ENCODE measurements around the gene CYP3A7.
"Not testable (repeated sequence)": the region's sequence is repeated elsewhere in the genome, so short reads cannot be mapped to it uniquely, and the experiment has no call there.

The CYP3A7 gene

DNA sequence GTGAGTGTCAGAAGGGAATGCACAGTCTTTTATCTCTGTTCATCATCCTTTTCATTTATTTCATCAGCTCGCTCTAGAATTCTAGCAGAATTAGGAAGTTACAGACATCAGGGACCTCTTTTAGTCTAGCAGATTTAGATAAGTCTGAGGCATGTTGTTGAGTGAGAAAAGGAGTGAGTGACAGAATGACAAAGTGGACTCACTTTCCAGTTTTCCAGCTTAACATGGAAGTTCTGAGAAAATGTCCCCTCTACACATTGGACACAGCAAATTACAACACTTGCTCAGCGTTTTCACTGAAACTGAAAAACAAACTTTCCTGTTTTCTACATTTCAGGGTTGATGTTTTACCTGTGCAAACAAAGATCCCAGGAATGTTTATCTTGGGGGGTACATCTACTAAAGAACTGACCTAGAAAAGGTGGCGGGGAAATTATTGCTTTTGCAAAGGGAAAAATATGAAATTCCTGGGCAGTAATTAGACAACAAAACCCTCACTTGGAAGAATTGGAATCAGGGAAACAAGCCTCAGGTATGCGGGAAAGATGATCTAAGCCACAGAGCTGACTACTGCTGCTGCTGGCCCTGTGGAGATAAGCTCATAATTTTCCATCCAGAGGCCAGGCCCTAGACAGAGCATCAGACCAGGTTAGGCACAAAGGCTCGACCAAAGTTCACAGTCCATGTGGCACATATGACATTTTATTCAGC is 40.6 kb downstream of the CYP3A7 start:
- no peak for DNase-seq (ENCODE audit: low read depth)
- H3K4me3 ChIP-seq (replicated peaks; ENCODE audit: low read depth, low read length), result no peak overlapping the region
- no peak for TF ChIP-seq CTCF (IDR thresholded peaks at IDR 0.05; ENCODE audit: low read length, missing control alignments)

- TF ChIP-seq CTCF (IDR thresholded peaks at IDR 0.05; ENCODE audit: low read length, missing control alignments), result no peak
- no peak for DNase-seq (ENCODE audit: low read depth)
- H3K4me3 ChIP-seq (replicated peaks; ENCODE audit: low read depth, low read length), result no peak overlapping the region
Observed at GRCh38 chr7:99693427-99694200, 41.4 kb downstream of the CYP3A7 start.

DNA sequence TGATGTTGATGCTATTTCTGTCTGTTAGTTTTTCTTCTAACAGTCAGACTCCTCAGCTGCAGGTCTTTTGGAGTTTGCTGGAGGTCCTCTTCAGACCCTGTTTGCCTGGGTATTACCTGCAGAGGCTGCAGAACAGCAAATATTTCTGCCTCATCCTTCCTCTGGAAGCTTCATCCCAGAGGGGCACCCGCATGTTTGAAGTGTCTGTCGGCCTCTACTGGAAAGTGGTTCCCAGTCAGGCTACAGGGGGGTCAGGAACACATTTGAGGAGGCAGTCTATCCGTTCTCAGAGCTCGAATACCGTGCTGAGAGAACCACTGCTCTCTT is 41.9 kb downstream of the CYP3A7 start:
- DNase-seq (ENCODE audit: low read depth), result no peak
- no peak overlapping the region for H3K4me3 ChIP-seq (replicated peaks; ENCODE audit: low read depth, low read length)
- no peak for TF ChIP-seq CTCF (IDR thresholded peaks at IDR 0.05; ENCODE audit: low read length, missing control alignments)

GRCh38 chr7:99692563-99692962 is 42.4 kb downstream of the CYP3A7 start:
- not testable (repeated sequence) for DNase-seq (ENCODE audit: low read depth); H3K4me3 ChIP-seq (replicated peaks; ENCODE audit: low read depth, low read length)

GRCh38 chr7:99691658-99692057 is 43.3 kb downstream of the CYP3A7 start:
- not testable (repeated sequence) for DNase-seq (ENCODE audit: low read depth); H3K4me3 ChIP-seq (replicated peaks; ENCODE audit: low read depth, low read length)

DNA sequence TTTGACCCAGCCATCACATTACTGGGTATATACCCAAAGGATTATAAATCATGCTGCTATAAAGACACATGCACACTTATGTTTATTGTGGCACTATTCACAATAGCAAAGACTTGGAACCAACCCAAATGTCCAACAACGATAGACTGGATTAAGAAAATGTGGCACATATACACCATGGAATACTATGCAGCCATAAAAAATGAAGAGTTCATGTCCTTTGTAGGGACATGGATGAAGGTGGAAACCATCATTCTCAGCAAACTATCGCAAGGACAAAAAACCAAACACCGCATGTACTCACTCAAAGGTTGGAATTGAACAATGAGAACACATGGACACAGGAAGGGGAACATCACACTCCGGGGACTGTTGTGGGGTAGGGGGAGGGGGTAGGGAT is 44.1 kb downstream of the CYP3A7 start:
- DNase-seq (ENCODE audit: low read depth); H3K4me3 ChIP-seq (replicated peaks; ENCODE audit: low read depth, low read length): not testable (repeated sequence)

DNA sequence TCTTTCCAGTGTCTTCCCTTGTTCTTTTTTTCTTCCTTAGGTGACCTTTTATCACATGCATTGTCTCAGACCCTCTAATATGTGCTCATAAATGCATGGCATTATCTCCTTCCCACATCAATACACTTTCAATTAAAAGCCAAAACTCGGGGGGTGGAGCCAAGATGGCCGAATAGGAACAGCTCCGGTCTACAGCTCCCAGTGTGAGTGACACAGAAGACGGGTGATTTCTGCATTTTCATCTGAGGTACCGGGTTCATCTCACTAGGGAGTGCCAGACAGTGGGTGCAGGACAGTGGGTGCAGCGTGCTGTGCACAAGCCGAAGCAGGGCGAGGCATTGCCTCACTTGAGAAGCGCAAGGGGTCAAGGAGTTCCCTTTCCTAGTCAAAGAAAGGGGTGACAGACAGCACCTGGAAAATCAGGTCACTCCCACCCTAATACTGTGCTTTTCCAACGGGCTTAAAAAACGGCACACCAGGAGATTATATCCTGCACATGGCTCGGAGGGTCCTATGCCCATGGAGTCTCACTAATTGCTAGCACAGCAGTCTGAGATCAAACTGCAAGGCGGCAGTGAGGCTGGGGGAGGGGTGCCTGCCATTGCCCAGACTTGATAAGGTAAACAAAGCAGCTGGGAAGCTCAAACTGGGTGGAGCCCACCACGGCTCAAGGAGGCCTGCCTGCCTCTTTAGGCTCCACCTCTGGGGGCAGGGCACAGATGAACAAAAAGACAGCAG is 49.0 kb downstream of the CYP3A7 start:
- H3K4me3 ChIP-seq (replicated peaks; ENCODE audit: low read depth, low read length); DNase-seq (ENCODE audit: low read depth): not testable (repeated sequence)

- TF ChIP-seq CTCF (IDR thresholded peaks at IDR 0.05; ENCODE audit: low read length, missing control alignments), result no peak
- H3K4me3 ChIP-seq (replicated peaks; ENCODE audit: low read depth, low read length), result no peak overlapping the region
- DNase-seq (ENCODE audit: low read depth), result no peak
Observed at GRCh38 chr7:99685129-99685758, 49.8 kb downstream of the CYP3A7 start.

Measured in fibroblast of pulmonary artery (primary cell).